Breast epithelium (tissue), 4 donors: ENCODE data around the gene MEIS2. TPM values are rescaled to one million over a fixed set of nuclear protein-coding genes. Genes with fewer than 3 reads are reported as not detected.

ENCODE experiments used
- DNase-seq, 2 donors: peaks; one replicate each; pipeline ENCODE4 v3.0.0-alpha.2; 2019; ENCODE audit warnings: low spot score in 2 of 2
- H3K27ac ChIP-seq, 2 donors: fragments of 200-600 bp; sonication (generic) in 1 of 2; one replicate each; pipeline ENCODE4 v1.5.1; 2016 to 2019; ENCODE audit warnings: mild to moderate bottlenecking in 1 of 2
- H3K27me3 ChIP-seq, 2 donors: fragments of 200-600 bp; sonication (generic) in 1 of 2; one replicate each; pipeline versions ENCODE4 v1.5.1 to v1.6.0; 2017 to 2019; ENCODE audit warnings: control low read depth in 1 of 2, mild to moderate bottlenecking in 1 of 2
- H3K36me3 ChIP-seq: fragments of 200-600 bp; one replicate; pipeline ENCODE4 v1.5.1; 2019
- H3K4me1 ChIP-seq, 2 donors: fragments of 200-600 bp; sonication (generic); one replicate each; pipeline ENCODE4 v1.5.1; 2016 to 2019; ENCODE audit warnings: control low read depth in 1 of 2
- H3K4me3 ChIP-seq, 3 donors: fragments of 200-600 bp; sonication (generic); 1 replicate in 2 of 3; 2 replicates in 1 of 3; pipeline ENCODE4 v1.5.1; 2016 to 2019; ENCODE audit warnings: mild to moderate bottlenecking in 3 of 3, moderate library complexity in 2 of 3
- H3K9me3 ChIP-seq, 2 donors: fragments of 200-600 bp; sonication (generic) in 1 of 2; one replicate each; pipeline ENCODE4 v1.5.1; 2016 to 2019; ENCODE audit warnings: control low read depth in 1 of 2
- CTCF ChIP-seq, 3 donors: fragments of 450-650 bp; IDR thresholded peaks; one replicate each; pipeline ENCODE4 v1.5.1; 2016 to 2017; ENCODE audit warnings: antibody characterized with exemption in 3 of 3, mild to moderate bottlenecking in 3 of 3, moderate library complexity in 3 of 3
- POLR2A ChIP-seq: fragments of 450-650 bp; IDR thresholded peaks from one replicate; pipeline ENCODE4 v1.6.1; 2016; ENCODE audit warnings: antibody characterized with exemption, mild to moderate bottlenecking, moderate library complexity
- POLR2AphosphoS5 ChIP-seq, 3 donors: sonication (generic); formaldehyde crosslinking; IDR thresholded peaks; one replicate each; pipeline ENCODE4 v1.6.1; 2017; ENCODE audit warnings: antibody characterized with exemption in 3 of 3
- intact Hi-C: fragments of 100-400 bp; cut with DNase I; formaldehyde crosslinking; loops from one replicate; pipeline ENCODE4 v1.15.1; 2023; ENCODE audit warnings: low total_unique reads
- total RNA-seq, 3 donors: library from RNA; depleted of rRNA; stranded (reverse); fragments of >200 nt; gene quantifications; one replicate each; pipeline ENCODE4 v1.1.0, GENCODE V29; 2016

The MEIS2 gene
- total RNA-seq, 3 donors from 2014 or later = 18.2 to 55.8 (median 28.5) TPM

- Histone ChIP-seq H3K27me3 (no peaks in the 10 kb centered on the region), H3K4me1 (no peaks in the 10 kb centered on the region), H3K4me3 (no peak overlapping the region), H3K27ac (no peak overlapping the region), H3K9me3 (no peaks in the 10 kb centered on the region), H3K36me3 (no peaks in the 10 kb centered on the region)
- TF ChIP-seq POLR2A (no peak), CTCF (IDR thresholded peaks at IDR 0.05) (no peak), POLR2AphosphoS5 (IDR thresholded peaks at IDR 0.05) (no peak)
- intact Hi-C loops = no loop called here
- DNase-seq = no peak
These were observed 30.0 kb upstream of the MEIS2 start for GRCh38 chr15:37130356-37130755.

- intact Hi-C loops = no loop called here
- TF ChIP-seq CTCF (IDR thresholded peaks at IDR 0.05) (no peak), POLR2AphosphoS5 (IDR thresholded peaks at IDR 0.05) (no peak), POLR2A (no peak)
- Histone ChIP-seq H3K9me3 (no peaks in the 10 kb centered on the region), H3K36me3 (no peaks in the 10 kb centered on the region), H3K27me3 (no peaks in the 10 kb centered on the region), H3K4me3 (no peak overlapping the region), H3K4me1 (no peaks in the 10 kb centered on the region), H3K27ac (no peak overlapping the region)
- no peak for DNase-seq
These were observed 24.8 kb upstream of the MEIS2 start for GRCh38 chr15:37125143-37125542.

GRCh38 chr15:37124331-37124730, 24.0 kb upstream of the MEIS2 start:
- no peak for DNase-seq
- Histone ChIP-seq H3K4me3 (no peak overlapping the region), H3K27ac (no peak overlapping the region), H3K27me3 (no peaks in the 10 kb centered on the region), H3K4me1 (no peaks in the 10 kb centered on the region), H3K36me3 (no peaks in the 10 kb centered on the region), H3K9me3 (no peaks in the 10 kb centered on the region)
- TF ChIP-seq POLR2A = no peak
- TF ChIP-seq CTCF (IDR thresholded peaks at IDR 0.05) = no peak
- no peak for TF ChIP-seq POLR2AphosphoS5 (IDR thresholded peaks at IDR 0.05)
- intact Hi-C loops = no loop called here

- Histone ChIP-seq H3K4me3 (no peak overlapping the region), H3K4me1 (no peaks in the 10 kb centered on the region), H3K36me3 (no peaks in the 10 kb centered on the region), H3K27ac (no peak overlapping the region), H3K27me3 (no peaks in the 10 kb centered on the region), H3K9me3 (no peaks in the 10 kb centered on the region)
- intact Hi-C loops = no loop called here
- DNase-seq = no peak
- TF ChIP-seq POLR2AphosphoS5 (IDR thresholded peaks at IDR 0.05) (no peak), CTCF (IDR thresholded peaks at IDR 0.05) (no peak), POLR2A (no peak)
These were observed 22.4 kb upstream of the MEIS2 start for GRCh38 chr15:37122703-37123102.

GRCh38 chr15:37121492-37121891, 21.1 kb upstream of the MEIS2 start:
- Histone ChIP-seq H3K27me3 (no peaks in the 10 kb centered on the region), H3K9me3 (no peaks in the 10 kb centered on the region), H3K27ac (no peak overlapping the region), H3K36me3 (no peaks in the 10 kb centered on the region), H3K4me3 (no peak overlapping the region), H3K4me1 (no peaks in the 10 kb centered on the region)
- no peak for TF ChIP-seq CTCF (IDR thresholded peaks at IDR 0.05)
- TF ChIP-seq POLR2A = no peak
- TF ChIP-seq POLR2AphosphoS5 (IDR thresholded peaks at IDR 0.05) = no peak
- intact Hi-C loops = no loop called here
- no peak for DNase-seq
